HCT116 (cell line): ENCODE measurements around the gene SI. TPM values are rescaled to one million over a fixed set of nuclear protein-coding genes. Genes with fewer than 3 reads are reported as not detected.
"Not testable (repeated sequence)": the region's sequence is repeated elsewhere in the genome, so short reads cannot be mapped to it uniquely, and the experiment has no call there.

Experiments used
- ATAC-seq: fragments of 200-7000 bp; cut with Tn5 transposase; 2 replicates; pipeline ENCODE4 v1.9.1; 2020; ENCODE audit warnings: mild to moderate bottlenecking, moderate library complexity
- BruUV-seq: library from RNA; stranded (reverse); fragments of 400-500 nt; replicated peaks from 2 replicates; lab custom pipeline; 2021; lab: Mats Ljungman, UMichigan
- CTCF ChIA-PET: fragments of 300-600 bp; sonication (Branson Sonifier 250); formaldehyde crosslinking; loops from one replicate; lab custom pipeline; 2021; ENCODE audit warnings: antibody characterized with exemption; lab: Charles Lee
- POLR2A ChIA-PET: fragments of 300-600, 350-600 bp; sonication (Branson Sonifier 250); formaldehyde crosslinking; loops from one replicate; lab custom pipeline; 2021; ENCODE audit warnings: antibody characterized with exemption; lab: Charles Lee
- RAD21 ChIA-PET, 2 experiments: fragments of 300-600 bp; sonication (Branson Sonifier 250); formaldehyde crosslinking; loops; one replicate each; lab custom pipeline; 2023; ENCODE audit warnings: low total read pairs in 2 of 2; ENCODE audit not compliant: uncharacterized antibody in 2 of 2, unreplicated experiment in 2 of 2, low non-redundant PET in 1 of 2; lab: Charles Lee
- DNase-seq: peaks from one replicate; pipeline ENCODE4 v3.0.0-alpha.2; 2010; ENCODE audit warnings: low read depth, low spot score
- H2AFZ ChIP-seq: fragments of 200-600 bp; shearing (Covaris generic), sonication (generic); 2 replicates; pipeline ENCODE4 v1.6.1; 2017; ENCODE audit warnings: low read depth, mixed run types, mixed read lengths, antibody characterized with exemption, low read length; ENCODE audit not compliant: poor library complexity, severe bottlenecking
- H3K27ac ChIP-seq: 2 replicates; pipeline ENCODE4 v1.5.1; 2012; ENCODE audit warnings: low read depth, low read length
- H3K27me3 ChIP-seq: fragments of 200-600 bp; sonication (generic); 2 replicates; pipeline ENCODE4 v1.6.1; 2016; ENCODE audit warnings: mixed run types, low read length, mixed read lengths; ENCODE audit not compliant: insufficient read depth
- H3K36me3 ChIP-seq, 2 experiments: fragments of 200-500 bp in 1 of 2; fragments of 200-600 bp in 1 of 2; sonication (Bioruptor generic) in 1 of 2; sonication (generic) in 1 of 2; 2 replicates each; pipeline versions ENCODE4 v1.5.1 to v1.6.1; 2014 to 2016; ENCODE audit warnings: low read length in 2 of 2, inconsistent platforms in 1 of 2, mixed read lengths in 1 of 2, mixed run types in 1 of 2; ENCODE audit not compliant: insufficient read depth in 2 of 2, control insufficient read depth in 1 of 2
- H3K4me1 ChIP-seq, 2 experiments: fragments of 200-600 bp in 1 of 2; sonication (generic) in 1 of 2; 2 replicates each; pipeline versions ENCODE4 v1.5.1 to v1.6.1; 2012 to 2017; ENCODE audit warnings: low read length in 2 of 2, inconsistent platforms in 1 of 2, mild to moderate bottlenecking in 1 of 2, mixed read lengths in 1 of 2, mixed run types in 1 of 2, moderate library complexity in 1 of 2; ENCODE audit not compliant: insufficient read depth in 2 of 2, control insufficient read depth in 1 of 2
- H3K4me2 ChIP-seq: fragments of 200-600 bp; sonication (generic); 2 replicates; pipeline ENCODE4 v1.6.1; 2017; ENCODE audit warnings: mixed run types, low read length, mixed read lengths
- H3K4me3 ChIP-seq, 2 experiments: fragments of 200-600 bp in 1 of 2; sonication (generic) in 1 of 2; replicated peaks in 1 of 2; 2 replicates each; pipeline ENCODE4 v1.5.1; 2011 to 2016; ENCODE audit warnings: low read length in 2 of 2, control low read depth in 1 of 2, low read depth in 1 of 2, mild to moderate bottlenecking in 1 of 2, mixed read lengths in 1 of 2, mixed run types in 1 of 2
- H3K79me2 ChIP-seq: fragments of 200-600 bp; sonication (generic); 2 replicates; pipeline ENCODE4 v1.6.1; 2017; ENCODE audit warnings: mild to moderate bottlenecking, mixed run types, low read length, moderate library complexity, mixed read lengths; ENCODE audit not compliant: insufficient read depth
- H3K9ac ChIP-seq: fragments of 200-600 bp; sonication (generic); 2 replicates; pipeline ENCODE4 v1.6.1; 2016; ENCODE audit warnings: low read length, mixed read lengths
- H3K9me2 ChIP-seq: fragments of 200-600 bp; sonication (generic), shearing (Covaris generic); 2 replicates; pipeline ENCODE4 v1.6.1; 2017; ENCODE audit warnings: mixed run types, mild to moderate bottlenecking, moderate library complexity; ENCODE audit not compliant: insufficient read depth
- H3K9me3 ChIP-seq, 2 experiments: fragments of 200-500 bp in 1 of 2; fragments of 200-600 bp in 1 of 2; sonication (Bioruptor generic) in 1 of 2; sonication (generic) in 1 of 2; 2 replicates each; pipeline ENCODE4 v1.6.1; 2014 to 2017; ENCODE audit warnings: low read length in 2 of 2, mixed read lengths in 2 of 2, inconsistent platforms in 1 of 2, low read depth in 1 of 2, mild to moderate bottlenecking in 1 of 2, mixed run types in 1 of 2, moderate library complexity in 1 of 2; ENCODE audit not compliant: control insufficient read depth in 1 of 2, insufficient read depth in 1 of 2
- H4K20me1 ChIP-seq: fragments of 200-600 bp; sonication (generic), shearing (Covaris generic); 2 replicates; pipeline ENCODE4 v1.6.1; 2017; ENCODE audit warnings: mixed run types, mild to moderate bottlenecking, moderate library complexity; ENCODE audit not compliant: insufficient read depth
- CBX3 ChIP-seq: IDR thresholded peaks from 2 replicates; pipeline ENCODE4 v1.6.1; 2012; ENCODE audit warnings: low read depth
- ELF1 ChIP-seq: IDR thresholded peaks from 2 replicates; pipeline ENCODE4 v1.6.1; 2012; ENCODE audit warnings: low read depth, borderline replicate concordance
- EZH2 ChIP-seq: fragments of 200-600 bp; sonication (generic); IDR thresholded peaks from 2 replicates; pipeline ENCODE4 v1.6.1; 2017; ENCODE audit warnings: antibody characterized with exemption, mixed run types
- FOSL1 ChIP-seq: IDR thresholded peaks from 2 replicates; pipeline ENCODE4 v1.6.1; 2012; ENCODE audit warnings: low read depth
- JUND ChIP-seq: IDR thresholded peaks from 2 replicates; pipeline ENCODE4 v1.6.1; 2012
- POLR2A ChIP-seq: IDR thresholded peaks from 2 replicates; pipeline ENCODE4 v1.7.0; 2011; ENCODE audit warnings: borderline replicate concordance; ENCODE audit not compliant: insufficient read depth, insufficient read length; ENCODE audit errors: extremely low read depth
- SRF ChIP-seq: IDR thresholded peaks from 2 replicates; pipeline ENCODE4 v1.6.1; 2012; ENCODE audit warnings: low read depth
- ZNF274 ChIP-seq: fragments of 200-500 bp; sonication (Bioruptor generic); IDR thresholded peaks from 2 replicates; pipeline ENCODE4 v1.6.1; 2014; ENCODE audit warnings: mild to moderate bottlenecking, low read depth, low read length, inconsistent platforms
- intact Hi-C: fragments of 100-400 bp; cut with micrococcal nuclease; formaldehyde crosslinking; loops from 2 replicates; pipeline ENCODE4 v1.10.0; 2022
- total RNA-seq: library from RNA; stranded (reverse); gene quantifications from one replicate; pipeline ENCODE4 v1.2.1, GENCODE V29; 2021; ENCODE audit not compliant: unreplicated experiment
- TF ChIP-seq, protein P1 (sequence below): IDR thresholded peaks from 2 replicates; pipeline ENCODE4 v1.6.1; 2011; ENCODE audit warnings: mild to moderate bottlenecking, low read length, moderate library complexity; ENCODE audit not compliant: insufficient replicate concordance; ENCODE audit errors: extremely low read depth
- TF ChIP-seq, protein P2 (sequence below): IDR thresholded peaks from 2 replicates; pipeline ENCODE4 v1.6.1; 2012

The SI gene
- total RNA-seq, 1 experiment from 2014 or later = not detected

GRCh38 chr3:164952966-164953365, 125.3 kb downstream of the SI start (continued):
- no peak for TF ChIP-seq POLR2A
- TF ChIP-seq, all 23 proteins: peak for 0

GRCh38 chr3:164951403-164951802, 126.9 kb downstream of the SI start:
- H3K4me2 ChIP-seq, H3K9ac ChIP-seq, H3K9me3 ChIP-seq, DNase-seq, CTCF ChIA-PET, H3K4me1 ChIP-seq, intact Hi-C loops, H2AFZ ChIP-seq, H4K20me1 ChIP-seq, ATAC-seq, POLR2A ChIA-PET, H3K9me2 ChIP-seq, H3K79me2 ChIP-seq, H3K27me3 ChIP-seq, RAD21 ChIA-PET, H3K4me3 ChIP-seq, H3K27ac ChIP-seq, H3K36me3 ChIP-seq, BruUV-seq: not testable (repeated sequence)

DNA sequence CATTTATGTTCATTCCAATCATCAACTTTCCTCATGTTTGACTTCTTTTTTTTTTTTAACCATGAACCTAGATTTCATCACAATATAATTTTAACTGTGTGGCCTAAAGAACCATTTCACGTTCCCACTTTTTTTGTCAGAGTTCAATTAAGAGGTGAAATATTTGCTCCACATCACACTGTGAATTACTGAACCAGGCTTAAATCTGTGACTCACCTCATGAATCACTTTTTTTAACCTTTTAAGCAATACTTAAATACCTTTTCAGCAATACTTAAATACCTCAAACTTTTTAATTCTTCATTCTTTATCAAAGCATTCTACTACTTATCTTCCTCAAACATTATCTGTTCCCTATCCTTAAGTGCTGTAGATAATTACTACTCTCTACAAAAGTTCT, 137.6 kb downstream of the SI start:
- ATAC-seq (no peak; the same call in 1 of the 2 replicates), DNase-seq (no peak)
- H3K4me3 ChIP-seq = no peak overlapping the region
- intact Hi-C loops = no loop called here
- peak overlapping the region; percentile 57 for H2AFZ ChIP-seq
- H3K27ac ChIP-seq = no peak overlapping the region
- TF ChIP-seq ZNF274 = no peak
- peak; percentile 33; the same call in 1 of the 2 replicates for TF ChIP-seq FOSL1
- TF ChIP-seq ELF1 = no peak
- TF ChIP-seq EZH2 = no peak
- no peak for TF ChIP-seq CBX3
- no peak for TF ChIP-seq POLR2A
- TF ChIP-seq, protein P1, sequence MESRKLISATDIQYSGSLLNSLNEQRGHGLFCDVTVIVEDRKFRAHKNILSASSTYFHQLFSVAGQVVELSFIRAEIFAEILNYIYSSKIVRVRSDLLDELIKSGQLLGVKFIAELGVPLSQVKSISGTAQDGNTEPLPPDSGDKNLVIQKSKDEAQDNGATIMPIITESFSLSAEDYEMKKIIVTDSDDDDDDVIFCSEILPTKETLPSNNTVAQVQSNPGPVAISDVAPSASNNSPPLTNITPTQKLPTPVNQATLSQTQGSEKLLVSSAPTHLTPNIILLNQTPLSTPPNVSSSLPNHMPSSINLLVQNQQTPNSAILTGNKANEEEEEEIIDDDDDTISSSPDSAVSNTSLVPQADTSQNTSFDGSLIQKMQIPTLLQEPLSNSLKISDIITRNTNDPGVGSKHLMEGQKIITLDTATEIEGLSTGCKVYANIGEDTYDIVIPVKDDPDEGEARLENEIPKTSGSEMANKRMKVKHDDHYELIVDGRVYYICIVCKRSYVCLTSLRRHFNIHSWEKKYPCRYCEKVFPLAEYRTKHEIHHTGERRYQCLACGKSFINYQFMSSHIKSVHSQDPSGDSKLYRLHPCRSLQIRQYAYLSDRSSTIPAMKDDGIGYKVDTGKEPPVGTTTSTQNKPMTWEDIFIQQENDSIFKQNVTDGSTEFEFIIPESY = no peak
- TF ChIP-seq, protein P2, sequence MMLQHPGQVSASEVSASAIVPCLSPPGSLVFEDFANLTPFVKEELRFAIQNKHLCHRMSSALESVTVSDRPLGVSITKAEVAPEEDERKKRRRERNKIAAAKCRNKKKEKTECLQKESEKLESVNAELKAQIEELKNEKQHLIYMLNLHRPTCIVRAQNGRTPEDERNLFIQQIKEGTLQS = no peak
- no peak for TF ChIP-seq SRF
- TF ChIP-seq JUND = peak; percentile 21; the same call in 1 of the 2 replicates
- peak overlapping the region; percentile 3; the same call in 1 of the 2 replicates for H3K4me2 ChIP-seq
- H3K9me3 ChIP-seq = no peaks in the 10 kb centered on the region
- H3K9me2 ChIP-seq = no peaks in the 10 kb centered on the region; the same call in 1 of the 2 replicates
- H3K27me3 ChIP-seq = no peaks in the 10 kb centered on the region
- no TSS peak for BruUV-seq
- no peaks in the 10 kb centered on the region for H4K20me1 ChIP-seq
- no peaks in the 10 kb centered on the region for H3K79me2 ChIP-seq
- POLR2A ChIA-PET = no interaction called here
- peaks cover 0 to 7% of the 10 kb centered on the region in 2 experiments; a peak in 2 of 4 replicates for H3K4me1 ChIP-seq
- no peaks in the 10 kb centered on the region for H3K36me3 ChIP-seq
- RAD21 ChIA-PET = no interaction called here
- H3K9ac ChIP-seq = no peak overlapping the region
- CTCF ChIA-PET = no interaction called here
